GM18526 (cell line): Measurements from ENCODE around the gene LIN7A.

Source experiments
- POLR2A ChIP-seq: IDR thresholded peaks from 3 replicates; pipeline ENCODE4 v1.6.1; 2011; ENCODE audit not compliant: insufficient read length; ENCODE audit errors: extremely low read depth

Gene LIN7A

DNA sequence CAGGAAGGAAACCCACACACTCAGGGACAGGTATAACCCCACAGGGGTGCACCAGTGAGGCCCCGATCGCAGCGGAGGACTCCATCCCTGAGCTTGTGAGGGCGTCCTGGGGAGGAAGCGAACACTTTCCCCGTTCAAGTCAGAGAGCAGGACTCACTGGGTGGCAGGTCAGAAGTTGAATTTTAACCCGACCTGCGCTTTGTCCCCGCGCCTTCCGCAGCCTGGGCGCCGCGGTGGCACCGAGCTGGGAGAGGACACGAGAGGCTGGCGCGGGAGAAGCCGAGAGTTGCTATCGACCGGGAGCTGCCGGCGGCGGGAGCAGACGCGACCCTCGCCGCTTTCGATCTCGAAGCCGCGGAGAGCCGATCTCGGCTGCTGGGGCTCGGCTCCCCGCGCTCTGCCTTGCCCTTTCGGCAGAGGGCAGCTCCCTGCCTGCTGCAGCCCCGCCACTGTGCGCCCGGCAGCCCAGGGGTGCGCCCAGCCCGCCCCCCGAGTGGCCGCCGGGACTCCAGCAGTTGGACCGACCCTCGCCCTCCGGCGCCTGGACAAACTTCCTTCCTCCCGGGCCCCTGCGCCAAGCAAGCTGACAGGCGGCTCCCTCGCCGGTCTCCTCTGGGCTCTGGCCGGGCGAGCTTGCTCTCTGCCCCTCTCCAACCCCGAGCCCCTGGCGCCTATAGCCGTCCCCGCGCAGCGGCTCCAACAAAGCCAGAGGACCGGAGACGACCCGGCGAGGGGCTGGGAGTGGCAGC is 918 bp downstream of the LIN7A start:
- TF ChIP-seq POLR2A: no peak

- no peak for TF ChIP-seq POLR2A
Measured at GRCh38 chr12:80936353-80936641, 1.4 kb downstream of the LIN7A start.

GRCh38 chr12:80935111-80935510 is 2.6 kb downstream of the LIN7A start:
- TF ChIP-seq POLR2A: no peak

DNA sequence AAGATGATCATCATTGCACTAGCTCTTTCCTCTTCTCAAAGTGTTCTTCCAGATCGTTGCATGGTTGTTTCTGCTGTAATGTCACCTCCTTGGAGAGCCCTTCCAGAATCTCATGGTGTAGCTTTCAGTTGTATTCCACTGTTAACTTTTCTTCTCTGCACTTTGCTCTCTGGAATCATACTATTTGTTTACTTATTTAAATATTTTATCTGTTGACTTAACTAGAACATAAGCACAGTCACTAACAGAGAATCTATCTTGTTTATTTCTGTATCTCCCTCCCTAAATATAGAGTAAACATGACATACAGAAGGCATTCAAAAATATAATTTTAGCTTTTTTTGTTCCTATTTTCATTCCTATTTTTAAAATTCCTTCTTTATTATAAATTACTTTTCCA is 11.8 kb downstream of the LIN7A start:
- TF ChIP-seq POLR2A: no peak

DNA sequence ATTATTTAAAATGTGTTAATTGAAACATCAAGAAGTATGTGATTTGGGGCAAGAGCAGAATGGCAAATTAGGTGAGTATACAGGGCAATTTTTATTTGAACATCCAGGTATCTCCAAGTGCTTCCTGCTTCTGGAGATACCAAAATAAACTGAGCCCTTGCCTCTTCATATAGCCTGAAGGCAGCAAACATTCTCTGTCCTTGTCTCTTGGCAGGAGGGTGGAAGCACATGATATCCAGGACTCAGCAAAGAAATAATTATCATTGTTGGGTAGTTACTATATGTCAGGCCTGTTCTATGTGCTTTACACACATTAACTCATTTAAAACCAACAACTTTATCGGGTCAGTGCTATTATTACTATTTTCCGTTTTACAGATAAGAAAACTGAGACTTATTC is 12.5 kb downstream of the LIN7A start:
- TF ChIP-seq POLR2A: no peak

DNA sequence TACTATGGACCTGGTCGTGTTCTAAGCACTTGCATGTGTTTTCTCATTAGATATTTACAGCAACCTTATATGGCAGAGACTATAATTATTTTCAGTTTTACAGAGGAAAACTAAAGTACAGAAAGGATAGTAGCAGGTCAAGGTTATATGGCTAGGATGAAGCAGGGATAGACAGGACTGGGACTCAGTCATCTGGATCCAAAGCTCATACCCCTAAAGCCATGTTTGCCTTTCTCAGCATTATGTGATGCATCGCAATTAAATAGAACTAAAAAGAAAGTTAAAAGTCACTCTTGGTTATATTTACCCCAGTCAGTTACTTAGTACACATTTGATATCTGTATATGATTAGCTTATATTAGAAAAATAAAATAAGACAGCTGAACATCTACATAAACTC is 13.3 kb downstream of the LIN7A start:
- TF ChIP-seq POLR2A: no peak

- no peak for TF ChIP-seq POLR2A
Measured at GRCh38 chr12:80920006-80920405, 17.7 kb downstream of the LIN7A start.

DNA sequence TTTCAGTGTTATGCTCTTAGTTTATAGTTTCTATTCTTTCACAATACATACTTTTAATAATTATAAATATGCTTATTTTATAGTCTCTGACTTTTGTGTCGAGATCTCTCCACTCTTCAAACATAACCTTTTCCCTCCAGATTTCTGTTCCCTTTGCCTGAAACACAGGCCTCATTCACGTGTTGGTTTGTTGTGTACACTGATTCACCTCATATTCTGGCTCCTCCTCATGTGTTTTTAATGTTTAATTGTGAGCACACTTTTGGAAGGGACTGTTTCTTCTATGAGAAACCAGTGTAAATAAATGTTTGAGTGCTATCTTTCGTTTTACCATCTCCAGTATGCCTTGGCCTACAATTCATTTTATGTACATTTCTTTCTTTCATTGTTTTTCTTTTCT is 20.1 kb downstream of the LIN7A start:
- no peak for TF ChIP-seq POLR2A

DNA sequence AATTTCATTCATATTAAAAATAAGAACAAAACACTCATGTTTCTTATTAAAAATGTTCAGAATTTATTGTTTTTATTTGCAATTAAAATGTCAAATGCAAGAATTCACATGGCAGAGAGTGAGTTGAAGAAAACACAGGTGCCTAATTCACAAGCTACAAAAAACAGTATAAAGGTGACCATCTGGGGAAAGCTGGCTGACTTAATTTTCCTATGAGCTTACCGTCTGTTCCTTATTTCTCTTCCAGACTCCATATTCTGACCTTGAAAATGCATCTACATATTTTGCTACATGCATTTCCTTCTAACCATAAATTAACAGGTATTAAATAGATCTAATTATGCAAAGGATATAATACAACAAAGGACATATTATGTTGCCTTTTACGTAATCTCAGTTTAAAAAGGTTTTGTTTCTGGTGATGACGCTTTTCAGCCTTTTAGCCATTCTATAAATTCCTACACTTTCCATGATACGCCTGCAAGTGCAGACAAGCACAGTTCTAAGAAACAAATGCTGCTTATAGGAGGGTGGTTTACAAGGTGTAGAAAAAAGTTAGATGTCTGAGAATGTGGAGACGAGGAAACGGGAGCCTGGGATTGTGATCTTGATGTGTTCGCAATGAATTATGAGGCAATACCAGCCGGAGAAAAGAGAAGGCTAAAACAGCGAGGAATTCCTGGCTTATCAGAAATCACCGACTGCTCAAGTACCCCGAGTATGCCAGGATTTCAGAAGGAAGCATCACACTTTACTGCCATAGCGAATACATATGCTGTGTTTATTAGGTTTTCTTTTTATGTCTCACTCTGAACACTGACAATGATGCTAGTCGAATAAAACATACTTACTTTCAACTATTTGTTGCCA is 24.6 kb downstream of the LIN7A start:
- TF ChIP-seq POLR2A: no peak

DNA sequence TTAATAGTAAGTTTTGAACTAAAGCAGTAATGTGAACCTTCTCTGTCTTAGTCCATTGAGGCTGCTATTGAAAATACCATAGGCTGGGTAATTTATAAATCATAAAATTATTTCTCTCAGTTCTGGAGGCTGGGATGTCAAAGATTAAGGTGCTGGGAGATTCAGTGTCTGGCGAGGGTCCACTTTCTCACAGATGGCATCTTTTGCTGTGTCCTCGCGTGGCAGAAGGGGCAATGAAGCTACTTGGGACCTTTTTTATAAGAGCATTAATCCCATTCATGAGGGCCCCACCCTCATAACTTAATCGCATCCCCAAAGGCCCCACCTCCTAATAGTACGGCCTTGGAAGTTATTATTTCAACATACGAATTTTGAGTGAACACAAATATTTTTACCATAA is 28.4 kb downstream of the LIN7A start:
- TF ChIP-seq POLR2A: no peak

GRCh38 chr12:80902711-80903110 is 35.0 kb downstream of the LIN7A start:
- TF ChIP-seq POLR2A: no peak

DNA sequence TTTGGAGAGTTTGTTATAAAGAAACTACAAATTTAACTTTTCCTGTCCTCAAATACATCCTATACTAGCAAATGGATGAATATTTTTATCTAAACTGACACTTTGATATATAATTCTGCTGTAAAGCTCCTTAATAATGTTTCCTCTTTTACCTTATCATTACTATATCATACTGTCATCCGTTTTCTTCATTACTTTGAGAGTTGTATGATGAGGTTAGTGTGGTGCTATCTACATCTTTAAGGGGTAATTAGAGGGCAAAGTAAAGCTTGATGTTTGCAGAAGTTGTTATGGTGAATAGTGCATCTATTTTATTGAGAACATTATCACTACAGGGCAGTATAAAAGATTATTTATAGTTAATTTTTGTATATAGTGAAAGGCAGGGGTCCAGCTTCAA is 36.1 kb downstream of the LIN7A start:
- no peak for TF ChIP-seq POLR2A

GRCh38 chr12:80895240-80895639 is 42.5 kb downstream of the LIN7A start:
- TF ChIP-seq POLR2A: no peak

DNA sequence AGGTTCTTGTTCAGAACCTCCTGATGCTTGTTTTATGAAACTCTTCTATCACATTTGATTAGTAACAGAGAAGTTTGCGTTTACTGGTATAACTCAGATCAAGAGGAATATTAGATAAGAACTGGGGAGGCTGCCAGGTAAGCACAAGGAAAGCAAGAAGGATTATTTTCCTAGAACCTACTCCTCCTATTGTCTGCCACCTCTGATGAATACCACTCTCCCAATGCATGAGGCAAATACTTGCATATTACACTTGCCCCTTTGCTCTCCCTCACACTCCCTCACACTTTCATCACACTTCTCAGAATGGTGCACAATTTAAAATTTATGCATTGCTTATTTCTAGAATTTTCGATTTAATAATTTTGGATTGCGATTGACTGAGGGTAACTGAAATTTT is 43.6 kb downstream of the LIN7A start:
- TF ChIP-seq POLR2A: no peak

GRCh38 chr12:80892597-80893445 is 44.9 kb downstream of the LIN7A start:
- no peak for TF ChIP-seq POLR2A

DNA sequence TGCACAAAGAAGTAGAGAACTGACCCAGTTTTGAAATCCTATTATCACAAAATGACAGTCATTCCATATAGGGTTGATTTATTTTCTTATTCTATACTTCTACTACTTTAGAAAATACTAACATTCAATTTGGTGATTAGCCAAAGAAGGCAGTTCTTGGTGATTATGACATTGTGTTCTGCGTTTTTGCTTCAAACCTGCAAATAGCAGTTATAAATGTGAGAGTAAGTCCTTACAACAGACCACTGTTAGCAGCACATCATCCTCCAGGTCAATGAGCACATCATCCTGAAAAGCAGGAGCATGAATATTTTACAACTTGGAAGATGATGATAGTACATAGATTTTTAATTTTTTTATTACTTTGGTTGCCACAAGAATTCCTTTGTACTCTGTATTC is 53.1 kb downstream of the LIN7A start:
- no peak for TF ChIP-seq POLR2A
